Stimulated activated naive CD8-positive, alpha-beta T cell treated with anti-CD3 and anti-CD28 coated beads, Interleukin-15, Interleukin-2, amounts not matched to agents 100 U/mL and 50 U/mL, for 24 hours (primary cell): Measurements from ENCODE around the gene MED12.
"Not testable (repeated sequence)": the region's sequence is repeated elsewhere in the genome, so short reads cannot be mapped to it uniquely, and the experiment has no call there.

Source experiments
- ATAC-seq: fragments of 150-1000 bp; cut with Tn5 transposase; one replicate; pipeline ENCODE4 v1.10.0; 2021
- DNase-seq: peaks from one replicate; pipeline ENCODE4 v3.0.0; 2021

The MED12 gene

GRCh38 chrX:71164071-71164470 lies 45.7 kb downstream of the MED12 start:
- no peak for DNase-seq
- no peak for ATAC-seq

GRCh38 chrX:71166461-71166860 lies 48.1 kb downstream of the MED12 start:
- DNase-seq (no peak), ATAC-seq (no peak)

GRCh38 chrX:71167031-71167781 lies 48.8 kb downstream of the MED12 start:
- no peak for DNase-seq
- no peak for ATAC-seq

- ATAC-seq (no peak), DNase-seq (no peak)
Observed at GRCh38 chrX:71168134-71168533, 49.7 kb downstream of the MED12 start.

GRCh38 chrX:71169586-71169985 lies 51.2 kb downstream of the MED12 start:
- no peak for DNase-seq
- no peak for ATAC-seq

GRCh38 chrX:71170660-71171059 lies 52.3 kb downstream of the MED12 start:
- ATAC-seq (no peak), DNase-seq (no peak)

GRCh38 chrX:71171110-71171801 lies 52.9 kb downstream of the MED12 start:
- ATAC-seq (no peak), DNase-seq (no peak)

GRCh38 chrX:71173440-71173839 lies 55.0 kb downstream of the MED12 start:
- no peak for DNase-seq
- no peak for ATAC-seq

GRCh38 chrX:71174795-71175194 lies 56.4 kb downstream of the MED12 start:
- ATAC-seq = no peak

GRCh38 chrX:71175531-71175930 lies 57.1 kb downstream of the MED12 start:
- ATAC-seq = no peak
- no peak for DNase-seq

More at GRCh38 chrX:71174795-71175194, 56.4 kb downstream of the MED12 start:
- no peak for DNase-seq

- DNase-seq = no peak
- ATAC-seq = no peak
Observed at GRCh38 chrX:71177327-71177726, 58.9 kb downstream of the MED12 start.

GRCh38 chrX:71178908-71179307 lies 60.5 kb downstream of the MED12 start:
- no peak for ATAC-seq
- DNase-seq = peak; percentile 45

- not testable (repeated sequence) for ATAC-seq, DNase-seq
Observed at GRCh38 chrX:71180579-71181265, 62.3 kb downstream of the MED12 start.

GRCh38 chrX:71181558-71181909 lies 63.1 kb downstream of the MED12 start:
- ATAC-seq (peak; percentile 57), DNase-seq (peak; percentile 58)

- peak; percentile 75 for DNase-seq
- peak; percentile 84 for ATAC-seq
Observed at GRCh38 chrX:71181910-71182799, 63.8 kb downstream of the MED12 start.

GRCh38 chrX:71182871-71183270 lies 64.5 kb downstream of the MED12 start:
- no peak for DNase-seq
- ATAC-seq = no peak

GRCh38 chrX:71183341-71183740 lies 64.9 kb downstream of the MED12 start:
- ATAC-seq = no peak
- no peak for DNase-seq

GRCh38 chrX:71184092-71184491 lies 65.7 kb downstream of the MED12 start:
- no peak for ATAC-seq
- no peak for DNase-seq

GRCh38 chrX:71184803-71185495 lies 66.6 kb downstream of the MED12 start:
- DNase-seq (no peak), ATAC-seq (no peak)

GRCh38 chrX:71191248-71191647 lies 72.9 kb downstream of the MED12 start:
- ATAC-seq = no peak
- no peak for DNase-seq
